SIG-M5 treated with dmso at 0.1 percent for 504 hours (cell line): Measurements from ENCODE around the gene S100A10.

Experiments
- DNase-seq: peaks from one replicate; lab custom pipeline; 2025; ENCODE audit not compliant: unreplicated experiment; lab: John Stamatoyannopoulos, UW

S100A10 gene

GRCh38 chr1:151966061-151966460 is 27.6 kb downstream of the S100A10 start:
- no peak for DNase-seq

GRCh38 chr1:151964510-151964909 is 29.1 kb downstream of the S100A10 start:
- no peak for DNase-seq

GRCh38 chr1:151963288-151963687 is 30.4 kb downstream of the S100A10 start:
- DNase-seq, result no peak

GRCh38 chr1:151961833-151962232 is 31.8 kb downstream of the S100A10 start:
- DNase-seq, result no peak

GRCh38 chr1:151960780-151961513 is 32.7 kb downstream of the S100A10 start:
- DNase-seq, result no peak

GRCh38 chr1:151958959-151959358 is 34.7 kb downstream of the S100A10 start:
- DNase-seq, result peak; percentile 59

GRCh38 chr1:151956957-151957497 is 36.6 kb downstream of the S100A10 start:
- no peak for DNase-seq

GRCh38 chr1:151953409-151954094 is 40.1 kb downstream of the S100A10 start:
- DNase-seq, result no peak

GRCh38 chr1:151952811-151953210 is 40.8 kb downstream of the S100A10 start:
- no peak for DNase-seq

GRCh38 chr1:151949371-151950193 is 44.1 kb downstream of the S100A10 start:
- DNase-seq, result no peak

GRCh38 chr1:151948506-151948905 is 45.2 kb downstream of the S100A10 start:
- no peak for DNase-seq

- DNase-seq, result no peak
These were observed 46.5 kb downstream of the S100A10 start for GRCh38 chr1:151947140-151947539.

- peak; percentile 99 for DNase-seq
These were observed 47.6 kb downstream of the S100A10 start for GRCh38 chr1:151945725-151946722.

GRCh38 chr1:151944857-151945575 is 48.6 kb downstream of the S100A10 start:
- DNase-seq, result no peak

GRCh38 chr1:151944126-151944856 is 49.4 kb downstream of the S100A10 start:
- peak; percentile 23 for DNase-seq

- no peak for DNase-seq
These were observed 50.1 kb downstream of the S100A10 start for GRCh38 chr1:151943591-151943990.

- no peak for DNase-seq
These were observed 50.8 kb downstream of the S100A10 start for GRCh38 chr1:151942882-151943281.

- no peak for DNase-seq
These were observed 53.1 kb downstream of the S100A10 start for GRCh38 chr1:151940541-151940940.

GRCh38 chr1:151939779-151940178 is 53.9 kb downstream of the S100A10 start:
- DNase-seq, result no peak
